ENCODE measurements around the gene LAD1.

Gene LAD1

DNA sequence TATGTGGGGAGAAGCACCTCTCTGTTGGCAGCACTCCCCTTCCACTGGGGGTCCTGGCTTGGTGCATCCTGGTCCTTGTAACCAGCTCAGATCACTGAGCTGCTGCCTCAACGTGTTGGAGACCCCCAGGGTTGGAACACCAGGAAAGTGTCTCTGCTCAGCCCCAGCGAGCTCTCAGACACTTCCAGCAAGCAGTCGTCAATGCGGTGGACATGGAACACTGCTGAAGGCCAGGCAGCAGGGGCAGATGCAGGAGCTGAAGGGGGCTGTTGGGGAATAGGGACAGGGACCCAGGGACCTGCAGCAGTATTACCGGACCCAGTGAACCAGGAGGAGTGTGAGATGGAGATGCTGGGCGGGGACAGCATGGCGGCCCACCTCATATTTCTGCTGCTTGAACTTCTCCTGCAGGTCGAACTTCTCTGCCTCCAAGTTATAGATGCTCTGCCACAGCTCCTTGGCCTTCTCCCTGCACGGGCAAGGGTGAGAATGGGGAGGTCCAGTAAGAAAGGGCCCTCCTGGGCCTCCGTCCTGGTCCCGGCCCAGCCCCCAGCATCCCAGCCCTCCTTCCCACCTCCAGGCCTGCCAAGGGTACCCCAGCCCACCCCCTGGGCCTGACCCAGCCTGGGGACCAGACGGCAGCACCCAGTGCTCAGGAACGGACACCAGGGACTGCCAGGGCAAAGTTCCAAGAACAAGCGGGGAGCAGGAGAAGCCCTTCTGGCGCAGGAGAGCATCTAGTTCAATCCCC, 38.0 kb downstream of the LAD1 start:
- DNase-seq: no peak

DNA sequence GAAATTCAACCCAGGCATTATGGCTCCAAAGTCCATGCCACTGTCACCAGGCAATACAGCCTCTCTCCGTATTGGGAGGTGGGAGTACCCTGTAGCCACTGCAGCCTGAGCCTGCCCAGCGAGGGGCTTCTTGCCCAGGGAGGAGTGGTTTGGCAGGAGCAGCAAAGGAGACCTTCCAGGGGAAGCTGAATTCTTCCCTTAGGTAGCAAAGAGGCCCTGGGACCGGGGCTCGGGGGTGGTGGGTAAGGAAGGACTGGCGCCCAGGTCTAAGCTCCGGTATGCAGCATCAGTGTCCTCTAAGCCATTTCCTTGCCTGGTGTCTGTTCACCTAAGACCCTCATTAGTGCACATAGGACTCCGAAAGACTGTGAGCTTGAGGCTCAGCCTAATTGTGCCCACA, 38.6 kb downstream of the LAD1 start:
- no peak for DNase-seq

DNA sequence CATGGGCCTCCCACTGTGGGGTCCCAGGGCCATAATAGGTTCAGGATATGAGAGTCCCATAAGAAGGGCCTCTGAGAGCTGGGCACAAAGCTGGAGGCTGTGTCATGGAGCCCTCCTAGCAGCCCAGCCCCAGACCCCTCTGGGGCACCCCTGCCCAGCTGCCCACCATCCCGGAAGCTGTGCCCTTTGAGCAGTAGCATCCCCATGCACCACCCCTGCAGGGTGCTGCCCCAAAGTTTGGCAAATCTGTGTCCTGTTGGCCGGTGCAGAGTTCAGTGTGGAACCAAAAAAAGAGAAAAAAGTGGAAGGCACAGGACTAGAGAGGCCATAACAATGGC, 39.3 kb downstream of the LAD1 start:
- DNase-seq: no peak

DNA sequence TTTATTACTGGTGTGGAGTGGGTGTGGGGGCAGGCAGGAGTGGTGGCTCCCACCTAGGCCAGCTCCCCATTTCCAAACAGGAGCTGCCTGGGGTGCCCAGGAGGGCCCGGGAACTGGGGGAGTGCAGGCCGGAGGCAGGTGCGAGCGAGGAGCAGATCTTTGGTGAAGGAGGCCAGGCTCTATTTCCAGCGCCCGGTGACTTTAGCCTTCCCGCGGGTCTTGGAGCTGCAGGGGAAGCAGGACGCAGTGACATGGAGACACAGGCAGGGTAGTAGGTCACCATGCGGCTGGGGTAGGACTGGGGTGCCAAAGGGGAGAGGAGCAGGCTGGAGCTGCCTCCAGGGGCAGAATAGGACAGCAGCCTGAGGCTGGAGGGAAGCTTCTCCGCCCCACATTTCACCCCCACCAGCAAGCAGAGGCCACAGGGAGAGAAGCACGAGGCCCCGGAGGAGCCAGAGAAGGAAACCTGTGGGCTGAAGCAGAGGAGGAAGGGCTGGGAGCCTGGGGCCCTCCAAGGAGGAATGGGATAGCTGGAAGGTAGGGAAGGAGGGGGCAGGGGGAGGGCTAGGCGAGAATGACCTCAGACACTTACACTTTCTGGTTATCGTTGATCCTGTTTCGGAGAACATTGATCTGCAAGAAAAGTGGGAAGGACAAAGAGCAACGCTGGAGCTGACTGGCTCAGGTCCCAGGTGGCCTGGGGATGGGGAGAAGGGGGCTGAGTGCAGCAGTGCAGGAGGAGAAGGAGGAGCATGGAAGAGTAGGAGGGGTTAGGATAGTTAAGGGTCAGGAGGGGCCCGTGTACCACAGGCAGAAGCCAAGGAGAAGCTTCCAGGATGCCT, 39.9 kb downstream of the LAD1 start:
- DNase-seq: no peak

DNA sequence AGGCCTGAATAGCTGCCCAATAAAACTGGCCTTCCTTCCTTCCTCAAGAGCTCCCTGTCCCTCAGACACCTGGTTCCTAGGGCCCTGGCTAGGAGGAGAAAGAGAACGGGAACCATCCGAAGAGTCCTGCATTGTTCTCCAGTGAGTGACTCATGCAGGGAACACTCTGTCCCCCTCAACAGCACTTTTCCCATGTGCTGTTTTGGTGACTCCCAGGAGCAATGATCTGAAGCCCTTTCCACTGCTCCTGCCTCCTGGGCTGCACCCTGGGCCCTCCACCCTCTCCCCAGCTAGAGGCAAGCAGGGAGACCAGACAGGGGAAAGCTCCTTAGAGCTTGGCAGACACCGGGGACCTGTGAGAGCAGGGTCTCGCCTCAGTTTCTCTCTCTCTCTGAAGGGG, 40.5 kb downstream of the LAD1 start:
- no peak for DNase-seq

DNA sequence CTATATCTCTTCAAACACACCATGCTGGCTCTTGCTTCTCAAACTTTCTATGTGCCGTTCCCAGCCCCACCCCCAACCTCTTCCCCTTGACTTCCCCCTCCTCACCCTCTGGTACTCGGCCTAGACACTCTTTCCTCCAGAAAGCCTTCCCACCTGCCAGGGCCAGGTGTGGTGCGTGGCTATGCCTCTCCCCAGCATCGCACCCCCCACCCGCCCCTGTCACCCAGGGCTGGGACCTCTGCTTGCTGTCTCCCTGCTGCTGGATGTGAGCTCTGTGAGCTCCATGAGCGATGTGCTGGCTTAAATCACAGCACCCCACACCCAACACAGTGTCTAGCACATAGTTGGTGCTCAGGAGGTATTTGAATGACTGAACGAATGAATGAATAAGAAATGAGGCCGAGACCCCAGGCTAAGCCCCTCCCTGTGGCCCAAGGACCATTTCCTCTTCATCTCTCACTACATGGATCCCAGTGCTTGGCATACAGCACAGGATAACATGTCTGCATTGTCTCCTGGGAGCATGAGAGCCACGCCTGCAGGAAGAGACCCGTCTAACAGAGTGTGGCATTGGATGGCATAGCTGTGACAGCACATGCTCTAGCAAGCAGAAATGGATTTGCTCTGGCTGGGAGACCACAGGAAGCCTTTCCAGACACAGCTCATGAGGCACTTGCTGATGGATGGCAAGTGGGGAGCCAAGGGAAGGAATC, 41.3 kb downstream of the LAD1 start:
- no peak for DNase-seq

DNA sequence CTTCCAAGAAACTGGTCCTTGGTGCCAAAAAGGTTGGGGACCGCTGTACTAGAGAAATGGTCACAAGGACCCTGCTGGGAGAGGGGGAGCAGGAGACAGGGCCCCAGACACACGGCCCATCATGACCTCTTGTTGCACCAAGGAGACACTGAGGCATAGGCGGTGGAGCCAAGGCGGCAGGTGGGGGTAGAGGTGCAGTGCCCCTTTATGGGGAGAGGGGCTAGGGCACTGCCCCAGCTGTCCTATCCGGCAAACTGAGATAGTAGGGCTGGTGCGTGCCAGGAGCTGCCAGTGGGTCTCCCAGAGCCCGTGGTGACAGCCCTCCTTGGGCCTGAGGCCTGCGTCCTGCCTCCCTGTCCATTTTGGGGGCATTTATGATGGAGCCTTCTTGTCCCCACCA, 41.9 kb downstream of the LAD1 start:
- DNase-seq: no peak

DNA sequence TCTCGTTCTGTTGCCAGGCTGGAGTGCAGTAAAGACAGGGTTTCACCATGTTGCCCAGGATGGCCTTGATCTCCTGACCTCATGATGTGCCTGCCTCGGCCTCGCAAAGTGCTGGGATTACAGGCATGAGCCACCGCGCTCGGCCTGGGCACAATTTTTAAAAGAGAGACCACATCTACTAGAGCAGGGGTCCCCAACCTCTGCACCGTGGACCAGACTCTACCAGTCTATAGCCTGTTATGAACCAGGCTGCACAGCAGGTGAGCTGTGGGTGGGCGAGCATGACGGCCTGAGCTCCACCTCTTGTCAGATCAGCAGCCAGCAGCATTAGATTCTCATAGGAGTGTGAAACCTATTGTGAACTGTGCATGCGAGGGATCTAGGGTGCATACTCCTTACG, 42.4 kb downstream of the LAD1 start:
- no peak for DNase-seq

DNA sequence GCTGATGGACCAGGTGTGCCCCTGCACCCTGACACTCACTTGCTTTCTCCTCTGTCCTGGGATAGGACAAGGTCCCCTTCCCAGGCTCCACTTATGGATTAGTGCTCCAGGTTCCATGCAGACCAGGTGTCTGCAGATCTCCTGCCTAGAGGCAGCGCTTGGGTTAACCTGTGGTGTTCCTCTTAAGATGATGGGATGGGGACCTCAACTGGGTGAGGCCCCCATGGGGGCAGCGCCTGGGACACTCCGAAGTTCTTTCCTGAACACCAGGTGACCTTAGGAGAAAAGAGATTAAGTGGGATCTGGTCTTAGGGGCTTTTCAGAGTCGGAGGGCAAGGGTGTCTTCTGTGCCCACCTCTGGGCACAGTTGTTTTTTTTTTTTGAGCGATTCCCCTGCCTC, 42.9 kb downstream of the LAD1 start:
- no peak for DNase-seq

DNA sequence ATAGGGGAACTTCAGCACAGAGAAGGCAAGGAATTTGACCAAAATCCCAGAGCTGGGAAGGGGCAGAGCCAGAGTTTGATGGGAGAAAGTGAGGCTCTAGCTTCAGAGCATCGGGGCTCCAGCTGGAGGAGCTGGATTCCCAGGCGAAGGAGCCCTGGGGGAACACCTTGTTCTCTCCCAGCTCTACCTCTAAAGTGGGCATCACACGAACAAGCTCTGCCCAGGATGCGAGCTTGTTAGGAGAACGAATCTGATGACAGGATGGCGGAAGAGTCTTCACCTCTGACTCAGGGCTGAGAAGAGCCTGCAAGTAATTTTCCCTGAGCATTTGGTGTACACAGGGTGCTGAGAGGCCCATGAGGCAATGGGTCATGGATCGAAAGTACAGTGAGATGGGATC, 43.7 kb downstream of the LAD1 start:
- DNase-seq: no peak

DNA sequence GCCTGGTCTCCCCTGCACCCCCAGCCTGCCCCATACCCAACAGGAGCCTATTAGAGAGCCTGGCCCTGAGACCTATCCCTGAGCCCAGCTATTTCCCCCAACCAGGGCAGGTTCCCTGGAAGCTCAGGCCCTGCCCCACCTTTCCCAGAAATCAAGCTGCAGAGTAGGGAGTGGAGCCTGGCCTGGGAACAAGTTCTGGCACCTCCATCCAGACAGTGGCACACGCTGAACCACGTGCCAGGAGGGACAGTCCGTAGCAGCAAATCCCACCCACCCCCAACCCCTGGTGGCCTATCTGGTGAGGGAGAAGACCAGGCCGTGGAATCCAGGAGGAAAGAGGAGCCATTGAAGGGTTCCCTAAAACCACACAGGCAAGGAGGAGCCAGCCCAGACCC, 44.2 kb downstream of the LAD1 start:
- no peak for DNase-seq

DNA sequence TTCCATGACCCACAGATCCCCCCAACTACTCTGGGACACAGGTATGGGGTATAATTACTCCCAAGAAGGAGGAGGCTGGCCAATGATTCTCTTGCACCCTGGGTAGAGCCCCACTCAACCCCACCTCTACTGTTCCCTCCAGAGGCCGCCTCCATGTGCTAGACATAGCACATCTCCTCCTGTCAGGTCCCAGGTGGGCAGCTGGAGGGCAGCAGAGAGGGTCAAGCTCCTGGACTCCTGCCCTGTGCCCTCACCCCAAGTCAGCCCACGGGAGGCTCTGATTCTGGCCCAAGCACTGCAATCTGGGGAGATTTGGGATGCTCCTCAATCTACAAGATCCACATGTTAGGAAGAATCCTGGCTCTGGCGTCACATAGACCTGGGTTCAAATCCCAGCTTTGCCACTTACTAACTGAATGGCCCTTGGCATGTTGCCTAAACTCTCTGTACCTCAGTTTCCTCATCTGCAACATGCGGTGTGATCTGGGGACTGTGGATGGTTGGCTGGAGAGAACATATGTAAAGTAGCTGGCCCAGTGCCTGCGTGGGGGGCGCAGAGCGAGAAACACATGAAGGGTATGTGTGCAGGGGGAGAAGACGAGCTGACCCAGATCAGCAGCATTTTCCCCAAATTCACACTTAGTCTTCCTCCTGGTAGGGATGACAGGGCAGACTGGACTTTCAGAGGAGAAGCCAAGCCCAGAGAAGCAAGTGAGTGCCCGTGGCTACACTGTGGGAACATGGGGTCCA, 44.8 kb downstream of the LAD1 start:
- DNase-seq: no peak

DNA sequence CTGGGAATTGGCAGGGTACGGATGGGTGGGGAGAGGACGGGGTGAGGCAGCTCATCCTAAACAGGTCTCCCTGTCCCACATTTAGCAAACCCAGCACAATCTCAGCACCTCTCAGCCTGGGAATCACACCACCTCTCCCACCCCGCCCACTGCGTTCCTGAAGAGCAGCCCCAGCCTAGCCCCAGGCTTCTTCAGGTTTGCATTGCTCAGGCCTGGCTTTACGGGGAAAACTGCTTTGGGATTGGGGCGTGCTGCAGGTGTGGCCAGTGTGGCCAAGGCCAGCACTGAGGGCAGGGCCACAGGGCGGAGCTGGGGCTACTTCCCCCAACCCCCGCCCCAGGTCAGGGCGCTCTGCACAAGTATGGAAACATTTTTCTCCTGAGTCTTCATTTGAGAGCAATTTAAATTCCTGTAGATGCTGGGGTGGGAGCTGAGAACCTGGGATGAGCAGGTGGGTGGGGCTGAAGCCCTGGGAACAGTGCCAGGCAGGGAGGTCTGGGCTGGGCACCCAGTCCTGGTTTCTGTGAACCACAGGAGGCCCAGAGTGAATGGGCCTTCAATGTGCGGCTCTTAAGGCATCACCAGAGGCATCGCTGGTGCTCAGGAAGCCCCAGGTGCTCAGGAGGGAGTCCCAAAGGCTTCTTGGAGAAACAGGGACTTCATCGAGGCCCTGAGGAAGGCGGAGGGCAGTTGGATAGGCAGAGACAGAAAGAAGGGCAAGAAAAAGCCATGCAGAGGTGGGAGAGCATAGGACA, 45.8 kb downstream of the LAD1 start:
- no peak for DNase-seq

DNA sequence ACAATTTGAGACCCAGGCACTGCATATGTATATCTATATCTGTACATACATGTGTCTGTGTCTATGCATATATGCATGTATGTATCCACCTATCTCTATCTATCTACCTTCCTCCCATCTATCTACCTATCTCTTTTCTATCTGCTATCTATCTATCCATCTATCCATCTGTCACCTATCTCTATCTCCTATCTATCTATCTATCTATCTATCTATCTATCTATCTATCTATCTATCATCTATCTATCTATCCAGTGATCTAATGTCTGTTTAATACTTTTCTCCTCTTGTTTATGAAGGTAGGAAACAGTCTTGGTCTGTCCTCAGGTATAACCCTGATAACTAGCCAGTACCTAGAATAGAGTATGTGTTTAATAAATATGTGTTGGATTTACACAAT, 47.5 kb downstream of the LAD1 start:
- DNase-seq: no peak

DNA sequence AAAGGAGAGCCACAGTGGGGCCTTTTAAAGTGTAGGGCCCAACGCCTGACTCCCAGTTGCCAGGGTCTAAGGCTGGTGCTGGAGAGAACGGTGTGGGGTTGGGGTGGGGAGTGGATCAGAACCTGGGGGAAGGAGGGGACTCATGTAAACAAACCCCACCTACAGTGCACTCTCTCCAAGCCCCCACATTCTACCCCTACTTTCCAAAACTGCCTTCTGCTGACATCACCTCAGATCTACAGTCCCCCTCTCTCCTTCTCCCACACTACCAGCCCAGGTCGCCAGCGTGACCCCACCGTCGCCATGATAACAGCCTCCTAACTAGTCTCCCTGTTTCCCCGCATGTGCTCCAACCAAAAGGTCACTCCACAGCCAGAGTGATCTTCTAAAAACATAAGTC, 48.2 kb downstream of the LAD1 start:
- DNase-seq: no peak

DNA sequence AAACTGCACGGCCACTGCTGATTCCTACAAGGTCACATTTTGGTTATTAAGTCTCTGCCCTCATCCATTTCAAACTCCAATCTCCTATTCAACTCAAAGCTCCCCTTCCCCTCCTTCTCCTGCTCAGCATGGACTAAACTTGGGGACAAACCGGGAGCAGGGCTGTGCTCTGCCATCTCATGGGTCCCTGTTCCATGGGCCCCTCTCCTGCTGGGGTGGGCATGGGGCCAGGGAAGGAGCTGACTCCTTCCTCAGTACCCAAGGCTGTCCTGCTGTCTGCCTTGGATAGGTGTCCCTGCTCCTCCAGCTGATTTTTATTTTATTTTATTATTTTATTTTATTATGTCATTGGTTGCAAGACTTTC, 48.8 kb downstream of the LAD1 start:
- DNase-seq: no peak

DNA sequence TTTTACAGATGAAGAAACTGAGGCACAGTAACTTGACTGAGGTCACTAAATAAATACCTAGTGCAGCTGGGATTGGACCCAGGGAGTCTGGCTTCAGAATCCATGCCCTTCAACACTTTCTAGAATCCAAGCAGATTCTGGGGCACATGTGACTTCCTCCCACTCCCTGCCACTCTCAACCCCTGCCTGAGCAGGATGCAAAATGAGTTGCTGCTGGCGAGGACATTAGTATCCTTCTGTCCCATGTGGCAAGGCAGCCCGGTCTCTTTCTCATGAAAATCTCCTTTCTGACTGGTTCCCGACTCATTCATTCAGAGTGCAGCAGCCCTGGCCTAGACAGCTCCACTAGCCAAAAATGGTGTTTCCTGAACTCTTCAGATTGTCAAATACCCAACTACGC, 50.0 kb downstream of the LAD1 start:
- no peak for DNase-seq

DNA sequence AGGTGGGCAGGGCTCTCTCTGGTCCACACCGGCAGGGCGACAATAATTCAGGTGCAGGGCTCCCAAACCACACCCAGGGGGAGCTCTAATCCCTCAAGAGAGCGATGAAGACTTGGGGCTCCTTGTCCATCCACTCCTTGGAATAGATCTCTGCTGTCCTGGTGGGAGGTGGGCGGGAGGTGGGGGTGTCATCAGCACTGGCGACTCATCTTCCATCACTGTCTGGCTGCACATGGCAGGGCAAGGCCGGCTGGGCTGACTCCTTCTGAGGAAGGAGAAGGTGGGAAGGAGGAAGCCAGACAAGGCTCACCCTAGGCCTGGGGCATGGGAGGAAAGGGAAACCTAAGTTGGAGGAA, 50.9 kb downstream of the LAD1 start:
- DNase-seq: peak; percentile 77

DNA sequence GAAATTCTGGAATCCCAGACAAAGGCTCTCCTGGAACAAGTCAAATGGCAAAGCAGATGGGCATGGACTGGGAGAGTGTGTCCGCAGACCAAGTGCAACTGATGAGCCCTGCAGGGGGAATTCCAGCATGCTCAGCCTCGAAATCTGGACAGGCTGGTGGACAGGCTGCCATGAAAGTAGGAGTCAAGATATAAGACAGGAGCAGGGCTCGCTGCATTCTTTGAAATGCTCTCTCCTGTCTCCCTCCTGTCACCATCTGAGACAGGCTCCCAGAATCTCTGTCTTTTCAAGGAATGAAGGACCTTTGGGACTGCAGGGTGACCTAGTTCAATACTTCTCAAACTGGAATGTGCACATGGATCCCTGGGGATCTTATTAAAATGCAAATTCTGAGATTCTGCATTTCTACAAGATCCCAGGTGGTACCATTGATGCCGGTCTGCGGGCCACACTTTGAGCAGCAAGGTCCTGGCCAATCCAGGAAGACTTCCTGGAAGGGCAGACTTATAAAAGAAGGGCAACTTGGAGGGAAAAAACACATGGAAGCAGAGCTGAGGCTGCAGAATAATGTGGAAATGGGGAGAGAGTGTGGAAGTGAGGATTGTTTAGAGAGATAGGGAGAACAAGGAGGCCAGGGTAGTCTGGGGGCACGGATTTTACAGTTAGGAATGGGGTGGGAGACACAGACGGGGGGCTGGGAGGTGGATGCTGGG, 51.5 kb downstream of the LAD1 start:
- DNase-seq: no peak

DNA sequence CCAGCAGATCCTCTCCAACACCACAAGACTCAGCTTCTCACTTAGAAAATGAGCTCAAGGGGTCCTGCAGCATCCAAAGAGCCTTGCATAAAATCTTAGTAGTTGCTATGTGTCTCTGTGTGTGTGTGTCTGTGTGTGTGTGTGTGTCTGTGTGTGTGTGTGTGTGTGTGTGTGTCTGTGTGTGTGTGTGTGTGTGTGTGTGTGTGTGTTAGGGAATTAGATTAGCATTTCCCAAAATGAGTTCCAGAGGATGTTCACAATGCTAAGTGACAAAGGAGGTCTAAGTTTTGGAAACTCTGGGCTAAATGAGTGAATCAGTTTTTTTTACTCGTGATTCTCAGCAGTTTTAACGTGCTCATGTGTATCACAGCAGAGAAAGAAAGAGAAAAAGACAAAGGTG, 52.1 kb downstream of the LAD1 start:
- DNase-seq: no peak

DNA sequence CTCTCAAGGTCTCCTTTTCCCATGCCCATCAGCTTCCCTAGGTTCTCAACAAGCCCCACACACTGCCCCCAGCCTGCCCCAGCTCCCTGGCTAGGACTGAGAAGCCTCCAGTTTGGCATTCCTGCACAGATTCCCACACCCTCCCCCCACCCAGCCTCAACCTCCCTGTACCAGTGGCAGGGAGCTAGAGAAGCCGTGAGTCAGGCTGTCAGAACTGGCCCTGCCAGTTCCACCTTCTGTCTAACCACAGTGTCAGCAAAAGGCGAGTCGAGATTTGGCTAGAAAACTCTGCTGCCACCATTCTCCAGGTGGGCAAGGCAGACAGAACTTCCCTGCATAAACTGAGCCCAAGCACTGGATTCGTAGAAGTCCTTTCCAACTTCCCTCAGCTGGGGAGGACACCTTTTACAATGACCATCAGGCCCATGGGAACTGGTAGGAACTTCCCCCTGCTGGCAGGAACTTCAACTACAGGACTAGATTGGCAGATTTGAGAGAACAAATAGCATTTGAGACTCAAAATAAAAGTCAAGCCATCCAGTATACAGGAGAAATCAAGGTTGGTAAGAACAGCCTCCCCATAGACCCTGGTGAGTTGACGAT, 52.7 kb downstream of the LAD1 start:
- DNase-seq: peak; percentile 54

DNA sequence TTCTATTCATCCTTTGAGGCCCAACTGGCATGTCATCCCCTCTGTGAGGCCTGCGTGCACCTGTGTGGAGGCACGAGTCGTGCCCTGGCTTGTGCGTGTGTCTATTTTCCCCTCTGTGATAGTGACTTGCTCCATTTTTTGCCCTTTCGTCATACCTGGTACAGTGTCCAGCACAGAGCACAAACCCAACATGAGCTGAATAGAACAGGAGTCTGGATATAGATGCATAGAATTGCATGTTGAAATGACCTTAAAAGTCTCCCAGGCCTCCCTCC, 54.1 kb downstream of the LAD1 start:
- no peak for DNase-seq
